Endodermal cell (in vitro differentiated cells): ENCODE results near the gene RUNX1. TPM values are rescaled to one million over a fixed set of nuclear protein-coding genes. Genes with fewer than 3 reads are reported as not detected.

Experiments used
- DNase-seq: peaks from one replicate; pipeline ENCODE4 v3.0.0-alpha.2; 2017
- H3K27ac ChIP-seq: 2 replicates; pipeline ENCODE4 v1.5.1; 2013; ENCODE audit warnings: mild to moderate bottlenecking, low read depth, low read length, moderate library complexity
- H3K27me3 ChIP-seq: 2 replicates; pipeline ENCODE4 v1.6.1; 2013; ENCODE audit warnings: mild to moderate bottlenecking, low read length, moderate library complexity; ENCODE audit not compliant: insufficient read depth, control insufficient read depth, poor library complexity, severe bottlenecking
- H3K36me3 ChIP-seq: 2 replicates; pipeline ENCODE4 v1.7.0; 2013; ENCODE audit warnings: mild to moderate bottlenecking, low read length, moderate library complexity; ENCODE audit not compliant: control insufficient read depth, insufficient read depth
- H3K4me1 ChIP-seq: one replicate; pipeline ENCODE4 v1.7.0; 2013; ENCODE audit warnings: low read length; ENCODE audit not compliant: control insufficient read depth, insufficient read depth
- H3K4me3 ChIP-seq: 2 replicates; pipeline ENCODE4 v1.5.1; 2013; ENCODE audit warnings: mild to moderate bottlenecking, low read length, moderate library complexity
- H3K9ac ChIP-seq: 2 replicates; pipeline ENCODE4 v1.6.1; 2013; ENCODE audit warnings: mild to moderate bottlenecking, low read length, moderate library complexity; ENCODE audit not compliant: poor library complexity, severe bottlenecking; ENCODE audit errors: extremely low read depth
- H3K9me3 ChIP-seq: 2 replicates; pipeline ENCODE4 v1.6.1; 2013; ENCODE audit warnings: mild to moderate bottlenecking, low read length, moderate library complexity; ENCODE audit not compliant: control insufficient read depth
- H3K27ac Mint-ChIP-seq: 2 replicates; pipeline ENCODE4 v1.8.0; 2020; ENCODE audit warnings: mixed read lengths
- H3K27me3 Mint-ChIP-seq: 2 replicates; pipeline ENCODE4 v1.8.0; 2021; ENCODE audit warnings: mild to moderate bottlenecking, mixed read lengths; ENCODE audit not compliant: insufficient read depth
- H3K36me3 Mint-ChIP-seq: 2 replicates; pipeline ENCODE4 v1.8.0; 2020; ENCODE audit warnings: low read depth, mixed read lengths
- H3K4me1 Mint-ChIP-seq: 2 replicates; pipeline ENCODE4 v1.8.0; 2020; ENCODE audit warnings: mixed read lengths
- H3K4me3 Mint-ChIP-seq: 2 replicates; pipeline ENCODE4 v1.8.0; 2020; ENCODE audit warnings: mild to moderate bottlenecking, moderate library complexity, mixed read lengths
- H3K9me3 Mint-ChIP-seq: 2 replicates; pipeline ENCODE4 v1.8.0; 2020; ENCODE audit warnings: mild to moderate bottlenecking, mixed read lengths
- whole genome bisulfite sequencing, 2 experiments: methylation state at CpG; one replicate each; pipeline versions ENCODE4 v1.1.5 to v1.1.7; 2013; ENCODE audit warnings: missing lambda C conversion rate in 2 of 2, mixed read lengths in 1 of 2; ENCODE audit not compliant: insufficient coverage in 1 of 2, insufficient read length in 1 of 2; 5-methylcytosine and 5-hydroxymethylcytosine counted together
- total RNA-seq, 2 donors: library from RNA; stranded (reverse); fragmentation: NEBNext Ultra II Directional in 1 of 2; extraction: Animal tissue kit (Norgen Biotek cat#: 25700) in 1 of 2; gene quantifications; 2 replicates in 1 of 2; 3 replicates in 1 of 2; pipeline ENCODE4 v1.2.1, GENCODE V29; 2021
- TF ChIP-seq, protein P1 (sequence below): fragments of 200-600 bp; sonication (generic); conservative IDR thresholded peaks from 2 replicates; pipeline ENCODE4 v1.5.0; 2021; ENCODE audit warnings: antibody characterized with exemption, mild to moderate bottlenecking

Gene RUNX1
- total RNA-seq, 2 donors from 2014 or later, result 0.31 to 2.8 TPM

DNA sequence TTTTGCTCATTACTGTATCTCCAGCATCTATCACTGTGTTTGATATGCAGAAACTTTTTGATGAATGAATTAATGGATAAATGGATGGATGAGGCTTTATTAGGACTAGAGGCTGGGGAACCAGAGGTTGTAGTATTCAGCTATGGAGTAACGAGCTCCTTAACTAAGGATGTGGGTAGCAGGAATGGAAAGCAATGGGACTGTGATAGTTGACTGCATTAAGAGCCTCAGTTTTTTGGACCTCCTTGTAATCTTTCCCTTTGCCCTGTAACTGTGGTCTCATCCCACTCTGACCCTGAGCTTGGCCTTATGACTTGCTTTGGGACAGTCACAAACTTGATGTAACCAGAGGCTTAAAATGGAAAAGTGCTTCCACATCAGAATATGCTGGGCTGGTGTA, 9.0 kb upstream of the RUNX1 start:
- no peaks in the 10 kb centered on the region for H3K36me3 Mint-ChIP-seq
- Histone ChIP-seq H3K4me3 (no peak overlapping the region), H3K27me3 (no peaks in the 10 kb centered on the region), H3K4me1 (no peaks in the 10 kb centered on the region), H3K9ac (no peak overlapping the region), H3K9me3 (no peaks in the 10 kb centered on the region), H3K36me3 (no peaks in the 10 kb centered on the region), H3K27ac (no peak overlapping the region)
- no peak overlapping the region for H3K4me3 Mint-ChIP-seq
- no peaks in the 10 kb centered on the region for H3K9me3 Mint-ChIP-seq
- 100% methylated on average over 1 of the region's 1 CpG for WGBS, 2 experiments
- H3K27ac Mint-ChIP-seq, result no peak overlapping the region
- peaks cover 3% of the 10 kb centered on the region for H3K4me1 Mint-ChIP-seq
- TF ChIP-seq, protein P1, sequence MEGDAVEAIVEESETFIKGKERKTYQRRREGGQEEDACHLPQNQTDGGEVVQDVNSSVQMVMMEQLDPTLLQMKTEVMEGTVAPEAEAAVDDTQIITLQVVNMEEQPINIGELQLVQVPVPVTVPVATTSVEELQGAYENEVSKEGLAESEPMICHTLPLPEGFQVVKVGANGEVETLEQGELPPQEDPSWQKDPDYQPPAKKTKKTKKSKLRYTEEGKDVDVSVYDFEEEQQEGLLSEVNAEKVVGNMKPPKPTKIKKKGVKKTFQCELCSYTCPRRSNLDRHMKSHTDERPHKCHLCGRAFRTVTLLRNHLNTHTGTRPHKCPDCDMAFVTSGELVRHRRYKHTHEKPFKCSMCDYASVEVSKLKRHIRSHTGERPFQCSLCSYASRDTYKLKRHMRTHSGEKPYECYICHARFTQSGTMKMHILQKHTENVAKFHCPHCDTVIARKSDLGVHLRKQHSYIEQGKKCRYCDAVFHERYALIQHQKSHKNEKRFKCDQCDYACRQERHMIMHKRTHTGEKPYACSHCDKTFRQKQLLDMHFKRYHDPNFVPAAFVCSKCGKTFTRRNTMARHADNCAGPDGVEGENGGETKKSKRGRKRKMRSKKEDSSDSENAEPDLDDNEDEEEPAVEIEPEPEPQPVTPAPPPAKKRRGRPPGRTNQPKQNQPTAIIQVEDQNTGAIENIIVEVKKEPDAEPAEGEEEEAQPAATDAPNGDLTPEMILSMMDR, result no peak
- H3K27me3 Mint-ChIP-seq, result no peaks in the 10 kb centered on the region
- no peak for DNase-seq

DNA sequence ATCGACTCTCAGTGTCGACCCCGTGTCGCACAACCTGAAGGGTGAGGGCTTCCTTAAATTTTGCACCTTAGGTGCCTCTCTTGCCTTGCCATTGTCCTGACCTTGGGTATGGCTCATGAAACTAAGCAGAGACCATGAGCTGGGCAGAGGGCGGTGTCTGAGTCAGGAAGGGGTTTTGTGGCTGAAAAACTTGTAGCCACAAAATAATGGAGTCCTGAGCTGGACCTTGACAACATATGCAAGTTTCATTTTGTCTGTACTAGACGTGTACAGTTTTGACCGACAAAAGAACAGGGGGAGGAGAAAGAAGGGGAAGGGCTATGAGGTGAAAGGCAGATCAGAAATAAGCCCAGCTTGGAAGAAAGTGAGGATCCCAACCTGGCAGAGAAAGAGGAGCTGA, 8.3 kb upstream of the RUNX1 start:
- Mint-ChIP-seq H3K36me3 (no peaks in the 10 kb centered on the region), H3K27me3 (peaks cover 4% of the 10 kb centered on the region), H3K9me3 (no peaks in the 10 kb centered on the region), H3K4me3 (no peak overlapping the region), H3K4me1 (peaks cover 3% of the 10 kb centered on the region), H3K27ac (no peak overlapping the region)
- Histone ChIP-seq H3K27ac (no peak overlapping the region), H3K4me3 (no peak overlapping the region), H3K4me1 (no peaks in the 10 kb centered on the region), H3K9me3 (no peaks in the 10 kb centered on the region), H3K9ac (no peak overlapping the region), H3K27me3 (no peaks in the 10 kb centered on the region), H3K36me3 (no peaks in the 10 kb centered on the region)
- TF ChIP-seq, protein P1, result no peak
- DNase-seq, result no peak
- WGBS, 2 experiments, result 93 to 94% methylated on average over 7 of the region's 7 CpGs

DNA sequence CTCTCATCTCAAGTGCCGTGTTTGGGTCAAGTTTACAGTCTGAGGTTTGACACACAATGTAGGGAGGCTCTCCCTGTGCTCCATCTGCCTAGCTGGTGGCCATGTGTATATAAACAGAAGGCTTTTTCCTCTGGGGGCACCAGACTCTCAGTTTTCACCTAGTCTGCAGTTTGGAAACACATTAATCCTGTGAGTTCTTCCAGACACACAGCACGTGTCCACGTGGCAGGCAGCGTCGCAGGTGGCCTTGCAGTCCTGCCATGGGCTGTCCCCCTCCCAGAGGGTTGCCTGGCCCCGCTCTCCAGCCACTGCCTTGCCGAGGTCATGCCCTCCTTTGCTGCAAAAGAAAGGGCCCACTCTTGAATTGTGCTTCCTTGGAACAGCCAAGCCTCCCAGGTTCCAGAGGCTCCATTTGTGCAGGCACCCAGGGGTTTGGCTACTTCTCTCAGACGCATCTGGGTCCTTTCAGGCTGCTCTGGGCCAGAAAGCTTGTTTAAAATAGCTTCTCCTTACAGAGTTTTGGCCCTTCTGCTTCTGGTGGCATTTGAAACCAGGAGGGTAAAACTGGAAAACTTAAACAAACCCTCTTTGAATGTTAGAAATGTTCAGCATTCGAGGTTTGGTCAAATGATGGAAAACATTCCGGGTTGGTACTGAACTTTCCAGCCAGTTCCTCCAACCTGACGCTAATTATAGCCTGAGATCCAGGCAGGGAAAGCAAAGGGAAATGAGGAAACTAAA, 4.4 kb upstream of the RUNX1 start:
- WGBS, 2 experiments, result 89 to 90% methylated on average over 10 to 11 of the region's 11 CpGs
- Histone ChIP-seq H3K9ac (no peak overlapping the region), H3K27ac (no peak overlapping the region), H3K27me3 (no peaks in the 10 kb centered on the region), H3K4me1 (peaks cover 4% of the 10 kb centered on the region), H3K36me3 (no peaks in the 10 kb centered on the region), H3K9me3 (no peaks in the 10 kb centered on the region), H3K4me3 (no peak overlapping the region)
- H3K9me3 Mint-ChIP-seq, result no peaks in the 10 kb centered on the region
- no peak overlapping the region for H3K27ac Mint-ChIP-seq
- peaks cover 4% of the 10 kb centered on the region for H3K27me3 Mint-ChIP-seq
- H3K4me3 Mint-ChIP-seq, result no peak overlapping the region
- no peaks in the 10 kb centered on the region for H3K36me3 Mint-ChIP-seq
- peaks cover 14% of the 10 kb centered on the region for H3K4me1 Mint-ChIP-seq
- TF ChIP-seq, protein P1, result peak; percentile 30
- DNase-seq, result peak; percentile 45
